CD4-positive, alpha-beta T cell treated with Interleukin-17A for 4 hours (primary cell): ENCODE results near the gene DDIT4.
"Not testable (repeated sequence)": the region's sequence is repeated elsewhere in the genome, so short reads cannot be mapped to it uniquely, and the experiment has no call there.

Source experiments
- DNase-seq: peaks from one replicate; pipeline ENCODE4 v3.0.0-alpha.2; 2020; ENCODE audit warnings: mixed read lengths

Gene DDIT4, protein sequence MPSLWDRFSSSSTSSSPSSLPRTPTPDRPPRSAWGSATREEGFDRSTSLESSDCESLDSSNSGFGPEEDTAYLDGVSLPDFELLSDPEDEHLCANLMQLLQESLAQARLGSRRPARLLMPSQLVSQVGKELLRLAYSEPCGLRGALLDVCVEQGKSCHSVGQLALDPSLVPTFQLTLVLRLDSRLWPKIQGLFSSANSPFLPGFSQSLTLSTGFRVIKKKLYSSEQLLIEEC

DNA sequence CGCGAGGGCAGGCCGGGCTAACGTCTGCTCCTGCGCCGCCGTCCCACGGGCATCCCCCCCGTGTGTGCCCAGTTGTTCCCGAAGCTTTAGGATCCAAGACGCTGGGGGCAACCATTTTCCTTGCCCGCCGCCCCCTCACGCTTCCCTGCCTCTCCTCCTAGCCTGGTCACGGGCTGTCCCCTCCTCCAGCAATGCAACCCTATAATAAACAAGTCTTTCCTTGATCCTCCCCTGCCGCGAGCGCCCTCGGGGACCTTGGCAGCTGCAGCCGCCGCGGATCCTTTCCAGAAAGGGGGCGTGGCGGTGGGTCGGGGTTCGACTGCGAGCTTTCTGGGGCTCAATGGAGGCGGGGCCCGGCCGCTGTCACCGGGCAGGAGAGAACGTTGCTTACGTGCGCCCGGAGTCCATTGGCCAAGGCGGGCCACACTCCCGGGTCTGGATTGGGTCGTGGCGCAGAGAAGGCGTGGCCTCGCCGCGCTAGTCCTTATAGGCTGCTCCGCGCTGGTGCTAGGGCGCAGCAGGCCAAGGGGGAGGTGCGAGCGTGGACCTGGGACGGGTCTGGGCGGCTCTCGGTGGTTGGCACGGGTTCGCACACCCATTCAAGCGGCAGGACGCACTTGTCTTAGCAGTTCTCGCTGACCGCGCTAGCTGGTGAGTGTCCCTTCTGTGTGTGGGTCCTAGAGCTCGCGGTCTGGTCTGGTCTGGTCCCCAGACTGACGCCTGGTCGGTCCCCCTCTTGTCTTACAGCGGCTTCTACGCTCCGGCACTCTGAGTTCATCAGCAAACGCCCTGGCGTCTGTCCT, at the start of gene DDIT4:
Gene DDIT4, plus strand, starts transcription at position 515 of the 803 bp plus-strand sequence. CDS start 293 bp downstream, outside the sequence.
- DNase-seq = peak; percentile 98

DNA sequence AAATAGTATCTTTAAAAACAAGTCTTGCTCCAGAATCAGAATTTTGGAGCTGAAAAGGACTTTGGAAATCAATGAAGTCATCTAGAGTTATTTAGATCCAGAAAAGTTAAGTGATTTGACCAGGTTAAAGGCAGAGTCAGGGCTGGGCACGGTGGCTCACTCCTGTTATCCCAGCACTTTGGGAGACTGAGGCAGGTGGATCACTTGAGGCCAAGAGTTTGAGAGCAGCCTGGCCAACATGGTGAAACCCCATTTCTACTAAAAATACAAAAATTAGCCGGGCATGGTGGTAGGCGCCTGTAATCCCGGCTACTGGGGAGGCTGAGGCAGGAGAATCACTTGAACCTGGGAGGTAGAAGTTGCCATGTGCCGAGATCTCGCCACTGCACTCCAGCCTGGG, 49.5 kb upstream of the DDIT4 start:
- DNase-seq = not testable (repeated sequence)

DNA sequence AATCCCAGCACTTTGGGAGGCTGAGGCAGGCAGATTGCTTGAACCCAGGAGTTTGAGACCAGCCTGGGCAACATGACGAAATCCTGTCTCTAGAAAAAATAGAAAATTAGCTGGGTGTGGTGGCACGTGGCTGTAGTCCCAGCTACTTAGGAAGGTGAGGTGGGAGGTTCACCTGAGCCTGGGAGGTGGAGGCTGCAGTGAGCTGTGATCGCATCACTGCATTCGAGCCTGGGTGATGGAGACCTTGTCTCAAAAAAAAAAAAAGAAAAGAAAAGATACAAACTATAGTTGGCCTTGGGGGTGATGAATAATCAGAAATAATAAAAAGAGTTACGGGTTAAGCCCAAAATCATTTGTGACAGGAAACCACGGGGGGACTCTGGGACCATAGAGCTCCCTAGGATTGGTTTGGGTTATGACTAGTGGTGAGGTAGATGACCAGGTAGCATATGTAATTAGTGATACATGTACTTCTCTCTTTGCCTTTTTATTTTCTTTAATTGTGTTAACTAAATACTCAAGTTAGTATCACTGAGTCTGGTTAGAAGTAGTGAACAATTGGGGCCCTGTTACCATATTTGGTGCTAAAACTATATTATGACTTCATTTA, 47.2 kb upstream of the DDIT4 start:
- no peak for DNase-seq

DNA sequence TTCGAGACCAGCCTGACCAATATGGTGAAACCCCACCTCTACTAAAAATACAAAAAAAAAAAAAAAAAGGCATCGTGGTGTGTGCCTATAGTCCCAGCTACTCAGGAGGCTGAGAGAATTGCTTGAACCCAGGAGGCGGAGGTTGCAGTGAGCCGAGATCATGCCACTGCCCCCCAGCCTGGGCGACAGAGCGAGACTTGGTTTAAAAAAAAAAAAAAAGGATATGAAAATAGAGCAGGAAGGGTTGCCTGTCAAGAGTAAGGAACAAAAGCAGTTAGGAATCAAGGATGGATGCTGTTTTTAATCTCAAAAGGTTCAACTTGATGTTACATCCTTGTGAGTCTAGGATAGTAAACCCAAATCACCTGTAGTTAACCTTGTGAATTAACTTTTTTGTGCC, 45.9 kb upstream of the DDIT4 start:
- no peak for DNase-seq

DNA sequence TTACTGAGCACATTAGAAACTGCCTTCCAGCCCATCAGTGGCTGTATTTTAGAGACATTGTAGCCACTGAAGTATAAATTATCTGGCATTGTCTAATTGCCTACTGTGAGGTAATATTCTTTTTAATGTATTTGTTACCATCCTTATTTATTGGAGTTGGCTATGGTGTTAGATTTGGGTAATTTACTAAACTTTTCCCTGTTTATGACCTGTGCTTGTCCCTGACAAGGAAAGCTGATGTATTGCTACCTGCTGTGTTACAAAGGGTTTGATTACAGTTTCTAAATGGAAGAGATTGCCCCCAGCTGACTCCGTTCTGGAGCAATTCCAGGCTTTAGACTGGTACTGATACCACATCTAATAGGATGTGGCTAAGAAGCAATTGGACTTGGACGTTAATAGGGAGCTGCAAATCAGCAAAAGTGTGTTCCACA, 45.4 kb upstream of the DDIT4 start:
- DNase-seq = no peak

DNA sequence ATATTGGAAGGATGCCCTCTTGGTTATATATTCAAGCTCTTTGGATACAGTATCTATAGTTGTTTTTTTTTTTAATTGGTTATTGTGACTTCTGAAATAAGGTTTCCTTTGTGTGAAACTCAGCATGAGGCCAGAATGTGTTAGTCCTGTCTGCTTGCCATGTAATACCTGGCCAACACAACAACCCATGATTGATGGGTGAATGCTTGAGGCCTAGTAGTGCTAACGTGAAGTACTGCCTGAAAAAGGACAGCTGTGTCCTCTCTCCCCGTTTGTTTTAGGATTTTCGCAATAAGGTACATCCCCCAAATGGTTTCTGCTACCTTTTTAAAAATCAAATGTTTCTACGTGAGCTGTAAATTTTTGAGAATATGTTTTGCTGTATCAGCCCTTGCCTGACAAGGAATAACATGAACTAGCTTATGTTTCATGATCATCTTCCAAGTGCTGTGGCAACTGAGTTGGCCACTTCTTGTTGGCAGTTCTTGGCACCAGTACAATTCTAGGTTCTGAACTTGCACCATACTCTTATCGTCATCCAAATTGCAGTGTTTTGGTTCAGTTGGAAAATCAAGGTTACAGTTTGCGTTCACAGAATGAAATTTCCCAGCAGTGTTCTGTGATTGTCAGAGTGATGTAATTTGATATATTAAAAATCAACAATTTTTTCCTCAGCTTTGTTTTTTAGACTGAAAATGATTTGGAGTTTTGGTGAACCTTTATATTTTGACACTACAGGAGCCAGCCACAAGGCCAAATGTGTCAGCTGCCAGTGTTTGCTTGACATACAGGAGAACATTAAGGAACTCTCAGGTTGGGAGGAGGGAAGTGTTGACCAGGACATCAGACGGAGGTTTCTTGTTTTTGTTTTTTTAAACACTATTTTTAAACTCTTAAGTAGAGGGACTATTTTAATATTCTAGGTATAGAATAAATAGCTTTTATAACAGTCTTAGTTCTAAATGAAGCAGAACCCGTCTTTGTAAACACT, 44.2 kb upstream of the DDIT4 start:
- DNase-seq = no peak

DNA sequence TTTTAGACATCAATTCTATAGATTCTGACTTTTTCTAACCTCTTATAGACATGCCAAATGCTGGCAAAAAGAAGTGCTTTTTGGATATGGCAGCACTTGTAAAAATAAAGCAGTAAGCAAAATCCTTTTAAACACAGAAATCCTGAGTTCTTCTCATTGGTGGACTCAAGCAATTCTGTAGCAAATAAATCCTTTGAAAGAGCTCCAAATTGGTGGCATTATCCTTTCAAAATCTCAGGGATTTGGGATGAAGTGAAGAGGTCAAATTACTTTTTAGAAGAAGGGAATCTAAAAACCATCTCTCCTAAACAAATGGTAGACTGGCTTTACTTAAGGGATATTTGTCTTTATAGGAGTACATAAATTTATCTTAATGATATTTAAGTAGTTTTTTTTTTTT, 40.1 kb upstream of the DDIT4 start:
- no peak for DNase-seq

DNA sequence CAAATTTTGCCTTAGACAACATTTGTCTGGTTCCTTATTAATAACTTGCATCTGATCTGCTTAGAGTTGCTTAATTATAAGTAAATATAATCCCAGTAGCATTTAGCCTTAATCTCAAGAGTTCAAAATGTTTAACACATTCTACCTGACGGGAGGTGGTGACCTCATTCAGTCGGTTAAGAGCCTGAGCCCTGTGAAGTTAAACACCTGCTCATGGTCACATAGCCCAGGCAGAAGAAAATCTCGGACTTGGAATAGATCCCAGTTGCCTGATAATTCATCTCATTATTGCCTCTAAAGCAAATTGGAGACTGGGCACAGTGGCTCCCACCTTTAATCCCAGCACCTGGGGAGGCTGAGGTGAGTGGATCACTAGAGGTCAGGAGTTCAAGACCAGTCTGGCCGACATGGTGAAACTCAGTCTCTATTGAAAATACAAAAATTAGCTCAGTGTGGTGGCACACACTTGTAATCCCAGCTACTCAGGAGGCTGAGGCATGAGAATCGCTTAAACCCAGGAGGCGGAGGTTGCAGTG, 39.1 kb upstream of the DDIT4 start:
- DNase-seq = no peak

DNA sequence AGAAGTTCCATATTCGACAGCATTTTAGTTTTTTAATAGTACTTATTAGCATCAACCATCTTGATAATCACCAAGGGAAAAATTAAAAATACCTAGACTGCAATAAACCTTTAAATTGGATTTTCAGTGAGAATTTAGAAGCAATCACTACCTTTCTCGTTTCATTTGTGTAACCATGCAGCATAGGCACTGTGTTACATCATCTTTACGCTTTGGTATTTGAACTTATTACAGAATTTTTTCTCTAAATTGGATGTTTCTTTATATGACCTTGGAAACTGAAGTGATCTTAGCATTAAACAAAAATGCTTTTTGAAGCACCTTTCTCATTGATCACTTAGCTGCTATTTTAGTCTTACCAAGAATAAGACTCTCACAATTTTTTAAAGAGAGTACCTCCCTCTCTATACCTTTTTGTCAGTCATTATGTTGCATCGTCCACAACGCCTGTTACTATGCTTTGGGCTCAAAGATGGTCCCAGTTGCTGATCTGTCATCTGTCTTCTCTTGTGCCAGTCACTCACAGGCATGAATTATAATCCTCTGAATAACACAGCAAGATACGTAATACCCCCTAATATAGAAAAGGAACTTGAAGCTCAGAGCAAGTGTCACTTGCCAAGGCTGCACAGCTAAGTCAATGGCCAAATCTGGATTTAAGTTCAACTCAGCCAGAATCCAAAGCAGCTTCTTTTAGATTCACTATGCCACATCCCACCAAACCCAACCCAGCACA, 38.0 kb upstream of the DDIT4 start:
- no peak for DNase-seq

DNA sequence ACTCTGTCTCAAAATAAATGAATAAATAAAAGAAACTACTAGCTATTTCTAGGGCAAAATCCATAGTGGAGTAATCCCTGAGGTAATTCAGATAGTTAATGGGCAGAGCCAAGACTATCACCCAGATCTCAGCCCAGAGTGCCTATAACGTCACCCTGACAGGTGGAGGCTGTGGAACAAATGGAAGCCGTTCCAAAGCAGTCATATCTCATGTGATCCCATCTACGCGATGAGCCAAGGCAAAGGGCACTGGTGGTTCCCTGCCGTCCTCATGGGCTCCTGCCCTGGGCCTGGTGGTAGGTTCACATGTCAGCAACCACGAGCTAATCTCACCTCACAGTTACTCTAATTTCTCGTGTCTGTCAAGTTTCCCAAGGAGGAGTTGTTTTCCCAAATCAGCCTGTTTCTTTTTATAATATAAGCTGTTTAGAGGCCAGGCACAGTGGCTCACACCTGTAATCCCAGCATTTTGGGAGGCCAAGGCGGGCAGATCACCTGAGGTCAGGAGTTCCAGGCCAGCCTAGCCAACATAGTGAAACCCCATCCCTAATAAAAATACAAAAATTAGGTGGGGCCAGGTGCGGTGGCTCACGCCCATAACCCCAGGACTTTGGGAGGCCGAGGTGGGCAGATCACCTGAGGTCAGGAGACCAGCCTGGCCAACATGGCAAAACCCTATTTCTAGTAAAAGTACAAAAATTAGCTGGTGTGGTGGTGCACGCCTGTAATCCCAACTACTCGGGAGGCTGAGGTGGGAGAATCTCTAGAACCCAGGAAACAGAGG, 35.1 kb upstream of the DDIT4 start:
- DNase-seq = no peak

DNA sequence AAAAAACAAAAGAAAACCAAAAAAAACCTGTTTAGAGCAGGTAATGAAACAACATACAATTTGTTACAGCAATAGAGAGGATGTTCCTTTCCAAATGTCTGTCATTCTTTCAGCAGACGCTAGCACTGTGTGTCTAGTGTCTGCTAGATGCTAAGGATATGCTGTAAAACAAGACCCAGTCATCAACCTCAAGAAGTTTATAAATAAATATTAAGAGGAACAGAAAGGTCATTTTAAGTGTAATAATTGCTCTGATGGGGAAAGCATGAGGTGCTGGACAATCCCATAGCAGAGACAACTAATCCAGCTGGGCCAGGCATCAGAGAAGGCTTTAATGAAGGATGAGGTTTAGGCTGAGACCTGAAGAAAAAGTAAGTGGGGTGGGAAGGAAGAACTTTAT, 34.3 kb upstream of the DDIT4 start:
- no peak for DNase-seq

DNA sequence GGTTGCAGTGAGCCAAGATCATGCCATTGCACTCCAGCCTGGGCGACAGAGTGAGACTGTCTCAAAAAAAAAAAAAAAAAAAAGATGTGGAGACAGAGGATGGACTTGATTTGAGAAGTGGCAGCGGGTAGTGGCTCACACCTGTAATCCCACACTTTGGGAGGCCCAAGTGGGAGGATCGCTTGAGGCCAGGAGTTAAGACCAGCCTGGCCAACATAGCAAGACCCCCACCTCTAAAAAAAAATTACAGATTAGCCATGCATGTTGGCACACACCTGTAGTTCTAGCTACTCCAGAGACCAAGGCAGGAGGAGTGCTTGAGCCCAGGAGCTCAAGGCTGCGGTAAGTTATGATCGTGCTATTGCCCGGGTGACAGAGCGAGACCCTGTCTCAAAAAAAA, 33.4 kb upstream of the DDIT4 start:
- DNase-seq = no peak

DNA sequence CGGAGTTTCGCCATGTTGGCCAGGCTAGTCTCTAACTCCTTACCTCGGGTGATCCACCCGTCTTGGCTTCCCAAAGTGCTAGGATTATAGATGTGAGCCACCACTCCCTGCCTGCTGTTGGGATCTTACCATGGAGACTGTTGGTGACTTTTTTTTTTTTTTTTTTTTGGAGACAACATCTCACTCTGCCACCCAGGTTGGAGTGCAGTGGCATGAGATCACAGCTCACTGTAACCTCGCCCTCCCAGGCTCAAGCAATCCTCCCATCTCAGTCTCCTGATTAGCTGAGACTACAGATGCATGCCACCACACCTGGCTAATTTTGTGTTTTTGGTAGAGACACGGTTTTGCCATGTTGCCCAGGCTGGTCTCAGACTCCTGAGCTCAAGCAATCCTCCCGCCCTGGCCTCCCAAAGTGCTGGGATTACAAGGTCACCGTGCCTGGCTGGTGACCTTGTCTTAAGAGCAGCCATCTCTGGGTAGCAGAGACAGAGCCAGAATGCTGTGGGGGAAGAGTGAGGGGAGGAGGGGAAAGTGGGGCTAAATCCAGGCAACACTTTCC, 32.0 kb upstream of the DDIT4 start:
- no peak for DNase-seq

DNA sequence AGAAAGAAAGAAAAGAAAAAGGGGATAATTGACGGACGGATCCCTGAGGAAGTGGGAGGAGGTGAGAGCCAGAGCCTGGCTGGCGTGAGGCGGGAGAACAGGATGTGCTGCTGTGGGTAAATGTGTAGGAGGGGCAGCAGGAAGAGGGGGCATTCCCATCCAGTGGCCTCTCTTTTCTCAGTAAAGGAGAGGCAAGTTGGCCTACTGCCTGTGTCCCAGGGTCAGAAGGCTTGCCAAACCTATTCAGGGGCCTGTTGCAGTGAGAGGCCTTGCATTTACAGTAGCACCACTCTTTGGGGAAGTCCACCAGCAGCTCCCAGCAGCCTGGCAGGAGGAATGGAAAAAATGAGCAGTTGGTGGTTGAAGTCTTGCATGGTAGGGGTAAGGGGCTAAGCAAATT, 31.0 kb upstream of the DDIT4 start:
- no peak for DNase-seq

DNA sequence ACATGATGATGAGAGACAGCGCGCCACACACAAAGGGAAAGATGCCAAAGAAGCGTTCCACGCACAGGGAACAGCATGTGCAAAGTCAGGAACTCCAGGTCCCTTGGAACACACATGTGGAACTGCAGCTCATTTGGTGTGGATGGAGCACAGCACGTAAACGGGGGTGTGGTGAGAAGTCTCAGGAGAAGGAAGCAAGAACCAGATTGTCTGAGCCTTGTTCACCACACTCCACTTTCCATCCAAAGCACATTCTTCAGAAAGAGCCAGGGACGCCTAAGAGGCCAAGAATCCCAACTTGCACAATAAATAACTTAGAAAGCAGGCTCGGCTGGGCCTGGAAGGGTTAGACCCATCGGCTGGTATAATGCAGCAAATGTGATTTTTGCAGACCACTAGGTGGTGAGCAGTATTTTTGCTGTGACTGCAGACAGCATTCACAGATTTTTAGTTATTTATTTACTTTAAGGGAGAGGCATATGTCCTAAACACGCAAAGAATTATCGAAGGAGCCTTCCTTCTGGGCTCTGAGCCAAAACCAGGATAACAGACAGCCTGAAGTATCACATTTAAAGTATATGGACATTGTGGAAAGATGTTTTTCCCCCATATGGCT, 29.8 kb upstream of the DDIT4 start:
- DNase-seq = no peak

DNA sequence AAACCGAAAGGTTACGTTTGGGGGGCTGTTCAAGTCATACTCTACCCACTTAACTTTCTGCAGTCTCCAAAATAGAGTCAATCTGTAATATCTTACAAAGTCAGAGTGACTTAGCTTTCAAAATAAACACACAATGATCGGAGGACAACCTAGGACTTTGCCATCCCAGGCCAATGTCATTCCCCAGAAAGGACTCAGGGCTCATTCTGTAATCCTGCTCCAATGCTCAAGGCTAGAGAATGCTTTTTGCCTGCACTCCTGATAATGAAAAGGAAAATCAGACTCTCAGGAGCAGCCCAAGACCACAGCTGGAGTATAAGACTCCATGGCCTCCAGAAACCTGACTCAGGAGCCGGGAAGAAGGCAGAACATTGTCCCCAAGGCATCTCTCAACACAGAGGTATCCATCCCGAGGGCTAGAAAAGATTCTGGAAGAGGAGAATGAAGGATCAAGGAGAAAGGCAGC, 29.1 kb upstream of the DDIT4 start:
- no peak for DNase-seq

DNA sequence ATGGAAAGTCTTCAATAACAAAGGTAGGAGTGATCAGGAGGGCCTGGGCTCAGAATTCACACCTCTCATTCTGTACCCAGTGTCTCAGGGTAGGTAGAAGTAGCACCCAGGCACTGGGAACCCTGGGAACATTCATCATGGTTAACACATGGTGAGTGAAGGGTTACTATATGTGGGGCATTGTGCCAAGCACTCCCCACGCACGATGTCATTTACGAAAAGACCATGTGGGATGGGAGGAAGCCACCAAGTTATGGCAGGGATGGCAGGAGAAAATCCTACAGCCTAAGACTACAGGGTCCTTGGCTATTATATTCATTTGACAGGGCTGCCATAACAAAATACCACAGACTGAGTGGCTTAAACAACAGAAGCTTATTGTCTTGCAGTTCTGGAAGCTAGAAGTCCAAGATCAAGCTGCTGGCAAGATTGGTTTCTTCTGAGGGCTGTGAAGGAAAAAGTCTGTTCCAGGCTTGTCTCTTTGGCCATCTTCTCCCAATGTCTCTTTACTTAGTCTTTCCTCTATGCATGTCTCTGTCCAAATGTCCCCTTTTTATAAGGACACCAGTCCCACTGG, 27.7 kb upstream of the DDIT4 start:
- no peak for DNase-seq

DNA sequence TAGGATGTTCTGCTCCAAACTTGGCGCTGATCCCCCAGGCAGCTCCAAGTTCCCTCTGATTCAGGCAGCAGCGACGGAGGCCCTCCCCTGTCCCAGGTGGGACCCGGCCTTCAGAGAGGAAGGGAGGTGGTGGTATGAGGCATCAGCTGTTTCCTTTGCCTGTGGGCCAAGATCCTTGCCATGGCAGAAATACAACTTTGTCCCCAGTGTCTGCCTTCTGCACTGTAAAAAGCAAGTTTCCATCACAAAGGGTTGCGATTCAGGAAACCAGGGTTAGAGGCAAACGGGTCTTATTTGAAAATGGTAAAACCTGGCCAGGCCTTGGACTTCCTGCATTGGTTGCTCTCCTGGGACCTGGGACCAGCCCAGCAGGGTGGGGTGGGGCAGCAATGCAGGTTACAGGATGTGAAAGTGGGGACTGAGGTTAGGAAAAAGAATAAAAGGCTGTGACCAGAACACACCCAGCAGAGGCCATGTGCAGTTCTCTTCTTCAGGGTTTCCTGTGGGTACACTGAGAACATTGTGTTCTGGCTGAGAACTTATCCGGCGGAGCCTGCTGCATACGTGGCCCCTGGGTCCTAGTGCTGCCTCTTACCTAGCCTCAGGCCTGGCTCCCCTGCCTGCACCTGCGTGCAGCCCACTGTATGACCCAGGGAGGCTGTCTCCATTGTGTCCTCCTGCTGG, 25.1 kb upstream of the DDIT4 start:
- DNase-seq = peak; percentile 77
